ENCODE results near the gene SLC9A8. TPM values are rescaled to one million over a fixed set of nuclear protein-coding genes. Genes with fewer than 3 reads are reported as not detected.

Gene SLC9A8
- 7.5 and 7.9 TPM in 2 replicates for total RNA-seq (2021)
- long read RNA-seq, full-length matches to known transcripts = 3 of 15 reads
- long read RNA-seq, partial matches to known transcripts = 3 of 15 reads
- long read RNA-seq, other reads (novel, unspliced or antisense) = 9 of 15 reads

GRCh38 chr20:49812507-49813304, at the start of gene SLC9A8:
SLC9A8 (plus strand) TSS chr20:49812828; CDS start chr20:49812923, 95 bp downstream.
- Histone ChIP-seq H3K23ac (ENCODE audit: insufficient read length, low read depth, low read length) (no peak within 1 kb of the TSS), H3K27ac (ENCODE audit: insufficient read length, low read depth, low read length) (peak within 1 kb of the TSS; percentile 18), H2BK20ac (ENCODE audit: low read depth, low read length, poor library complexity, severe bottlenecking) (no peak within 1 kb of the TSS), H3K14ac (ENCODE audit: insufficient read depth, low read length) (peak within 1 kb of the TSS; percentile 81), H3T11ph (ENCODE audit: low read length) (no peak within 1 kb of the TSS), H4K20me1 (ENCODE audit: control insufficient read depth, insufficient read depth, insufficient read length) (no peaks in the 10 kb centered on the region), H4K8ac (replicated peaks; ENCODE audit: insufficient read length, low read depth, low read length) (no peak within 1 kb of the TSS), H3K9me3 (ENCODE audit: control insufficient read depth, low read depth, low read length) (no peaks in the 10 kb centered on the region), H3K4ac (ENCODE audit: low read depth, low read length) (no peak within 1 kb of the TSS), H3K23me2 (ENCODE audit: insufficient read length, low read depth, low read length, poor library complexity, severe bottlenecking) (peaks cover 8% of the 10 kb centered on the region), H3K27me3 (ENCODE audit: insufficient read depth, low read length) (no peaks in the 10 kb centered on the region), H2BK5ac (ENCODE audit: insufficient read length, low read length) (no peak within 1 kb of the TSS), H2BK120ac (ENCODE audit: low read depth, low read length, poor library complexity, severe bottlenecking) (peak within 1 kb of the TSS; percentile 65), H3K79me1 (ENCODE audit: insufficient read depth, low read depth, low read length, poor library complexity, severe bottlenecking) (no peaks in the 10 kb centered on the region), H3K9ac (ENCODE audit: extremely low read depth, insufficient read length, low read length) (peak within 1 kb of the TSS; percentile 69), H2BK15ac (ENCODE audit: low read depth, low read length) (no peak within 1 kb of the TSS), H3K79me2 (ENCODE audit: insufficient read depth, low read length) (no peaks in the 10 kb centered on the region), H3K18ac (ENCODE audit: insufficient read length, low read depth, low read length) (peak within 1 kb of the TSS; percentile 28), H3K4me2 (ENCODE audit: insufficient read depth, insufficient read length, low read length) (peak within 1 kb of the TSS; percentile 88), H4K91ac (ENCODE audit: insufficient read length, low read depth, low read length) (no peak within 1 kb of the TSS), H2AFZ (ENCODE audit: low read length) (no peak within 1 kb of the TSS), H3K56ac (ENCODE audit: insufficient read length, low read depth, low read length) (no peak within 1 kb of the TSS), H2BK12ac (ENCODE audit: insufficient read length, low read depth, low read length) (no peak within 1 kb of the TSS), H4K5ac (ENCODE audit: insufficient read length, low read depth, low read length) (peak within 1 kb of the TSS; percentile 54), H2AK5ac (ENCODE audit: insufficient read length, low read length) (no peak within 1 kb of the TSS), H3K4me1 (ENCODE audit: insufficient read depth, low read length) (no peaks in the 10 kb centered on the region; the same call in 1 of the 2 replicates)
- Mint-ChIP-seq H3K36me3 (ENCODE audit: insufficient read depth in 1 of 3, low read depth in 3 of 3) (peaks cover 0 to 25% (median 18%) of the 10 kb centered on the region in 3 experiments; a peak in 6 of 7 replicates), H3K27ac (peak within 1 kb of the TSS; percentile 98 to 99 (median 99)), H3K4me3 (peak within 1 kb of the TSS; percentile 89 to 93), H3K9me3 (no peaks in the 10 kb centered on the region; a peak in 1 of 5 replicates), H3K27me3 (ENCODE audit: low read depth) (no peaks in the 10 kb centered on the region), H3K4me1 (peaks cover 17 to 27% of the 10 kb centered on the region in 2 experiments)
- no CpG with 5 or more reads among the region's 61 CpGs for WGBS (ENCODE audit: extremely low coverage, insufficient read length, low lambda C conversion rate)
- DNase-seq = peak; percentile 85
- peak; percentile 50; the same call in 2 of the 3 replicates for TF ChIP-seq CTCF (conservative IDR thresholded peaks at IDR 0.05)

Measured in H9 (cell line).